ENCODE measurements around the gene SUN3. TPM values are rescaled to one million over a fixed set of nuclear protein-coding genes. Genes with fewer than 3 reads are reported as not detected.

Gene SUN3
- total and polyA plus RNA-seq, 2 experiments from 2014 or later, result 0.43 TPM; not detected in 1

DNA sequence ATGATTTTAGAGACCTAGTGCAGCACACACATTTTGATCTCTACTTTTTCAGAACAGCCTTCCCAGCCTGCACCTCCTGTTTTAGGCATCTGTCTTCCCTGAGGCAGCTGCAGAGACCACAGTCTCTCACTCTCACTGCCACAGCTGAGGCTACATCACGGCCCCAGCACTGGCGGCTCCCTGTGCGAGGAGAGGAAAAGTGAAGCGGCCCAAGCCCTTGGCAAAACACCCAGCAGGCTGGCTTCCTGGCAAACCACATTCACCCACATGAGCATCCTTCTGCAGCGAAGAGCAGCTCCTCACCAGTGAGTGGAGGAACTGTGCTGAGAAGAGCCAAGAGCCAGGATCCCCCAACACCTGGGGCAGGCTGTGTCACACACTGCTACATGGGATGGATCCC, 63.5 kb downstream of the SUN3 start:
- no peaks in the 10 kb centered on the region for H3K27me3 ChIP-seq
- peaks cover 40% of the 10 kb centered on the region for H3K36me3 ChIP-seq
- TF ChIP-seq CTCF (IDR thresholded peaks at IDR 0.05; ENCODE audit: low read depth, low read length), result no peak
- H3K9me3 ChIP-seq (ENCODE audit: low read depth), result no peaks in the 10 kb centered on the region
- no peak for DNase-seq (ENCODE audit: low read depth in 1 of 2, low spot score in 1 of 2)
- H3K4me3 ChIP-seq, result no peak overlapping the region
- no peaks in the 10 kb centered on the region for H3K4me1 ChIP-seq (ENCODE audit: low read depth)
- H3K27ac ChIP-seq, result no peak overlapping the region

DNA sequence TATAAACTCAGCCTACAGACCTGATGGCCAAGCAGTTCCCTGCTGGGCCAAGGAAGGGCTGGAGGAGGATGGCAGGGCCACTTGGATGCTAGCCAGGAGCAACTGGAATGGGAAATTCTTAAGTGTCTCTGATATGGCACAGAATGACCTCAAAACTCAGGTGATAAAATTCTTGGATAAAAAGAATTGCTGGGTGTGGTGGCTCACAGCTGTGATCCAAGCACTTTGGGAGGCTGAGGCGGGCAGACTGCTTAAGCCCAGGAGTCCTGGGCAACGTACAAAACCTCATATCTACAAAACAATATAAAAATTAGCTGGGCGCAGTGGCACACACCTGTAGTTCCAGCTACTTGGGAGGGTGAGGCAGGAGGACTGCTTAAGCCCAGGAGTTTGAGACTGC, 66.6 kb downstream of the SUN3 start:
- TF ChIP-seq CTCF (IDR thresholded peaks at IDR 0.05; ENCODE audit: low read depth, low read length), result no peak
- Histone ChIP-seq H3K27ac (no peak overlapping the region), H3K27me3 (no peaks in the 10 kb centered on the region), H3K9me3 (ENCODE audit: low read depth) (no peaks in the 10 kb centered on the region), H3K36me3 (peaks cover 37% of the 10 kb centered on the region), H3K4me3 (no peak overlapping the region), H3K4me1 (ENCODE audit: low read depth) (no peaks in the 10 kb centered on the region)
- no peak for DNase-seq (ENCODE audit: low read depth in 1 of 2, low spot score in 1 of 2)

- Histone ChIP-seq H3K4me1 (ENCODE audit: low read depth) (peaks cover 4% of the 10 kb centered on the region), H3K36me3 (peaks cover 9% of the 10 kb centered on the region), H3K4me3 (no peak overlapping the region), H3K9me3 (ENCODE audit: low read depth) (no peaks in the 10 kb centered on the region), H3K27me3 (no peaks in the 10 kb centered on the region), H3K27ac (no peak overlapping the region)
- no peak for TF ChIP-seq CTCF (IDR thresholded peaks at IDR 0.05; ENCODE audit: low read depth, low read length)
- no peak for DNase-seq (ENCODE audit: low read depth in 1 of 2, low spot score in 1 of 2)
Observed at GRCh38 chr7:47957156-47957555, 71.8 kb downstream of the SUN3 start.

- Histone ChIP-seq H3K36me3 (peaks cover 8% of the 10 kb centered on the region), H3K4me1 (ENCODE audit: low read depth) (peaks cover 4% of the 10 kb centered on the region), H3K27ac (no peak overlapping the region), H3K27me3 (no peaks in the 10 kb centered on the region), H3K4me3 (no peak overlapping the region), H3K9me3 (ENCODE audit: low read depth) (no peaks in the 10 kb centered on the region)
- DNase-seq (ENCODE audit: low read depth in 1 of 2, low spot score in 1 of 2), result no peak
- TF ChIP-seq CTCF (IDR thresholded peaks at IDR 0.05; ENCODE audit: low read depth, low read length), result no peak
Observed at GRCh38 chr7:47956220-47956619, 72.7 kb downstream of the SUN3 start.

- no peak for TF ChIP-seq CTCF (IDR thresholded peaks at IDR 0.05; ENCODE audit: low read depth, low read length)
- H3K4me1 ChIP-seq (ENCODE audit: low read depth), result peaks cover 4% of the 10 kb centered on the region
- DNase-seq (ENCODE audit: low read depth in 1 of 2, low spot score in 1 of 2), result no peak
- H3K27me3 ChIP-seq, result no peaks in the 10 kb centered on the region
- H3K9me3 ChIP-seq (ENCODE audit: low read depth), result no peaks in the 10 kb centered on the region
- H3K27ac ChIP-seq, result no peak overlapping the region
- no peak overlapping the region for H3K4me3 ChIP-seq
- H3K36me3 ChIP-seq, result peaks cover 5% of the 10 kb centered on the region
Observed at GRCh38 chr7:47954231-47954911, 74.5 kb downstream of the SUN3 start.
